Kidney tubule cell (primary cell): ENCODE measurements around the gene IL10RB.
A peak's percentile ranks its signal among the peaks of the same experiment; 100 is the strongest.
"Not testable (repeated sequence)": the region's sequence is repeated elsewhere in the genome, so short reads cannot be mapped to it uniquely, and the experiment has no call there.

ENCODE experiments used
- DNase-seq: peaks from one replicate; pipeline ENCODE4 v3.0.0-alpha.2; 2018; ENCODE audit warnings: low spot score

IL10RB gene

DNA sequence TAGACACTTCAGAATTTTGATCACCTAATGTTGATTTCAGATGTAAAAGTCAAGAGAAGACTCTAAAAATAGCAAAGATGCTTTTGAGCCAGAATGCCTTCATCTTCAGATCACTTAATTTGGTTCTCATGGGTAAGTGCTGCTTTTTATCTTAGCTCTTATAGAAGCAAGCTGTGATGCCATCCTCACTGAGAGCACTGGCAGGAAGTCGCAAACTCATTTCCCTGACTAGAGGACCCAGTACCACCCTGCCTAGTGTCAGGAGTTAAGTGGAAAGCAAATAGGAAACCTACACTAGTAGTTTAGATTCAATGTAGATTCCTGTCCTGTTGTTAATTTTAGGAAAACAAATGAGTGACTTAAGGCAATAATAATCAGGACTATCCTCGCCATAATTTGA lies 24.3 kb upstream of the IL10RB start:
- no peak for DNase-seq

- not testable (repeated sequence) for DNase-seq
These were observed 23.3 kb upstream of the IL10RB start for GRCh38 chr21:33242846-33243245.

- DNase-seq, result no peak
These were observed 21.9 kb upstream of the IL10RB start for GRCh38 chr21:33244082-33244778.

- DNase-seq, result no peak
These were observed 21.4 kb upstream of the IL10RB start for GRCh38 chr21:33244779-33245105.

- no peak for DNase-seq
These were observed 20.8 kb upstream of the IL10RB start for GRCh38 chr21:33245289-33245918.

DNA sequence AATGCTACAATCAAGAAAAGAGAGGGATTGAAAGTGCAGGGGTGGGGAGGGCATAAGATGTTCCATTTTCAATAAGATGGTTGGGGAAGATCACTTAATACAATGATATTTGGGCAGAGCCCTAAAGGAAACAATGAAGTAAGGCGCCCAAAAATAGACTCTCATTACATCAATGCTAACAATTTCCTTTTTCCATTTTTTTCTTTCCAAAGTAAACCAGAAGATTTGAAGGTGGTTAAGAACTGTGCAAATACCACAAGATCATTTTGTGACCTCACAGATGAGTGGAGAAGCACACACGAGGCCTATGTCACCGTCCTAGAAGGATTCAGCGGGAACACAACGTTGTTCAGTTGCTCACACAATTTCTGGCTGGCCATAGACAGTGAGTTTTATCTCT lies 19.7 kb upstream of the IL10RB start:
- DNase-seq, result no peak

DNA sequence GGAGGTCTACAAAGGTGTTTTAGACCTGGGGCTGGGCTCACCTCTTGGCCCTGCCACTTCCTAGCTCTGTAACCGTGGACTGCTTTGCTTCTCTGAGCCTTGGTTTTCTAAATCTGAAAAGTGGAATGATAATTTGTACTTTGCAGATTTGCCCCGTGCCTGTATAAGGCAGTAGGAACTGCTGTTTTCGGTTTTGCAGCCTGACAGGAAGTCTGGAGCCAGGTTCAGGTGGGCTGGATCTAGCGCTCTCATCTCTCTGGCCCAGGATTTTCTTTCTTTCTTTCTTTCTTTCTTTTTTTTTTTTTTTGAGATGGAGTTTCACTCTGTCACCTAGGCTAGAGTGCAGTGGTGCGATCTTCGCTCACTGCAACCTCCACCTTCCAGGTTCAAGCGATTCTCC lies 19.2 kb upstream of the IL10RB start:
- DNase-seq, result no peak

GRCh38 chr21:33247599-33247998 lies 18.6 kb upstream of the IL10RB start:
- DNase-seq, result no peak

GRCh38 chr21:33249331-33250002 lies 16.7 kb upstream of the IL10RB start:
- DNase-seq, result no peak

GRCh38 chr21:33251119-33251518 lies 15.0 kb upstream of the IL10RB start:
- DNase-seq, result no peak

- DNase-seq, result not testable (repeated sequence)
These were observed 12.8 kb upstream of the IL10RB start for GRCh38 chr21:33253382-33253781.

DNA sequence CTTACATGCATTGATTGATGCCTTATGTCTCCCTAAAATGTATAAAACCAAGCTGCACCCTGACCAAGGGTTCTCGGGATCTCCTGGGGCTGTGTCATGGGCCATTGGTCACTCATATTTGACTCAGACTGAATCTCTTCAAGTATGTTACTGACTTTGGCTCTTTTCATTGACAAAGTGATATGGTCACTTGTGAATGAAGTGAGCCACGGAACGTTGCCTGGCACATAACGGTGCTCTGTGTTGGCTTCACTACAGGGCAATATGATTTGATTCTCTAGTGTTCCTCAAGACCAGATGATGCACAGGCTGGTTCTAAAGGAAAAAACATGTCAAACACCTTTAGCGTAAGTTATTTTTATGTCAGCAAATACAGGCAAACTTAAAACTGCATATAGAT lies 11.4 kb upstream of the IL10RB start:
- DNase-seq, result peak; percentile 23

GRCh38 chr21:33255404-33255803 lies 10.8 kb upstream of the IL10RB start:
- DNase-seq, result peak; percentile 47

DNA sequence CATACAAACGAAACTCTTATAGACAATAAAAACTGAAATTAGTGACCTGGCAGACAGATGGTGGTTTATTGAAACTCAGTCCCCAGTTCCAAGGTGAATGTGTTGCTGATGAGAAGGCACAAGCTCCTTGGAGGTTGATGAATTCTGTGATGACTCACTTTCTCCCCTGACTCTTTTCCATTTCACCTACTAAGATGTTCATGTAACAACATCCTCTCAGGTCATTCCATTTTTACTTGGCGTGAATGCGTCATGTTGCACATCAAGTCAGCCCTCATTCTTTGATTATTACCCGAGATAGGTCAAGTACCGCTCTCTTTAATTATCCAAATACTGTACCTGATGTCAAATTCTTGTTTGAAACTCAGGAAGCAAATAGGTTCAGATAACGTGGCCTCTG lies 10.1 kb upstream of the IL10RB start:
- DNase-seq, result peak; percentile 46

DNA sequence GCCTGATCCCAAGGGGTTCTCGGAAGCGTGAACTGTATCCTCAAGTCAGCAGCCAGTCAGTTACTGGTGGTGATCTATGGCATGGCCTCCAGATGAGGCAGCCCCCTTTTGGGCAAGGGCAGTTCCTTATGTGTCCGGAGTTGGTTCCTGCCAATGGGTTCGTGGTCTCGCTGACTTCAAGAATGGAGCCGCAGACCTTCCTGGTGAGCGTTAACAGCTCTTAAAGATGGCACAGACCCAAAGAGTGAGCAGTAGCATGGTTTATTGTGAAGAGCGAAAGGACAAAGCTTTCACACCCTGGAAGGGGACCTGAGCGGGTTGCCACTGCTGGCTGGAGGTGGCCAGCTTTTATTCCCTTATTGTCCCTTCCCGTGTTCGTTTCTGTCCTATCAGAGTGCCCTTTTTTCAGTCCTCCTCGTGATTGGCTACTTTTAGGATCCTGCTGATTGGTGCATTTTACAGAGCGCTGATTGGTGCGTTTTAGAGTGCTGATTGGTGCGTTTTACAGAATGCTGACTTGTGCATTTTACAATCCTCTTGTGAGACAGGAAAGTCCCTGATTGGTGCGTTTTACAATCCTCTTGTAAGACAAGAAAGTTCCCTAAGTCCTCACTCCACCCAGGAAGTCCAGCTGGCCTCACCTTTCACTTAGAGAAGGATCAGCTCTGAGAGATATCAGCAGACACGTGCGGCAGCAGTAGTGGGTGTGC lies 8.9 kb upstream of the IL10RB start:
- no peak for DNase-seq

DNA sequence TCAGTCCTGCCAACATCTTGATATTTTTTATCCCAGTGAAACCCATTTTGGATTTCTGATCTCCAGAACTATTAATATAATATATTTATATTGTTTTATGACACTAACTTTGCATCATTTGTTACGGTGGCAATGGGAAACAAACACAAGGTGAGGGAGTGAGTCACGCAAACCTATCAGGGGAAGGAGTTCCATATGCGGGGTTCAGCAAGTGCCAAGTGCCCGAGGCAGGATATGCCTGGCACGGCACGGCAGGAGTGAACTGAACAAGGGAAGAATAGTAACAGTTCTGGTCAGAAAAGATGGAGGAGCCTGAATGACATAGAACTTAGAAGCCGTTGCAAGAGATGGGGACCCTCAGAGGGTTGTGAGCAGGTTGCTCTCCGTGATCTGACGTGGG lies 7.7 kb upstream of the IL10RB start:
- no peak for DNase-seq

DNA sequence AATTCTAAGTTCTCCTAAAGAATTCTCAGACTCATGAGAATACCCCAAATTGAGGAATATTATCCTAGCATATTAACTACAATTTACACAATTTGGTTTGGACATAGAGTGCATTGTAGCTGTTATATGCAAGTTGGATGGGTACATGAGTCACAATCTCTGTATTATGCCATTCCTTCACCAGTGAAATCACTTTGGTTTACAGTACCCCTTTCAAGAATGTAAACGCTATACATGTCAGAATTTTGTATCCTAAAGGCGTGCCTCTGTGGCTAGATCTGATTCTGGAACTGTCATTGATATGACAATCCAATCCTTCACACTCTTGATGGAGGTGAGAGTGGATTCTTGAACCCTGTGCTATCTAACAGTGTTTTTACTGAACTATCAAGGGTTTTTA lies 6.7 kb upstream of the IL10RB start:
- no peak for DNase-seq

- DNase-seq, result no peak
These were observed 6.2 kb upstream of the IL10RB start for GRCh38 chr21:33259995-33260394.

DNA sequence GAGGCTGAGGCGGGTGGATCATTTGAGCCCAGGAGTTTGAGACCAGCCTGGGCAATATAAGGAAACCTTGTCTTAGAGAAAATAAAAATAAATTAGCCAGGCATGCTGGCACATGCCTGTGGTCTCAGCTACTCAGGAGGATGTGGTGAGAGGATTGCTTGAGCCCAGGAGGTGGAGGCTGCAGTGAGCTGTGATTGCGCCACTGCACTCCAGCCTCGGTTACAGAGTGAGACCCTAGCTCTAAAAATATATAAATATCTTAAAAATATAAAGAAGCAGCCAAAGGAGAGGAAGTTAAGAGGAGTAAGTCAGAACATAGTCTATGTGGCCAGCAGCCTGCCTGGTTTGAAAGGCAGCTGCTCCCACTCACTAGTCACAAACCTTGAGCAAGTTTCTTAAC lies 4.5 kb upstream of the IL10RB start:
- peak; percentile 53 for DNase-seq

DNA sequence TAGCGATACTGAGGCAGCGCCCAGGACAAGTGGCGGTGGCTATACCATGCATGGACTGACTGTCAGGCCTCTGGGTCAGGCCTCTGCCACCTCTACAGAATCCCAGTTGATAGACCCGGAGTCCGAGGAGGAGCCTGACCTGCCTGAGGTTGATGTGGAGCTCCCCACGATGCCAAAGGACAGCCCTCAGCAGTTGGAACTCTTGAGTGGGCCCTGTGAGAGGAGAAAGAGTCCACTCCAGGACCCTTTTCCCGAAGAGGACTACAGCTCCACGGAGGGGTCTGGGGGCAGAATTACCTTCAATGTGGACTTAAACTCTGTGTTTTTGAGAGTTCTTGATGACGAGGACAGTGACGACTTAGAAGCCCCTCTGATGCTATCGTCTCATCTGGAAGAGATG lies 3.2 kb upstream of the IL10RB start:
- DNase-seq, result no peak

- DNase-seq, result no peak
These were observed 1.6 kb upstream of the IL10RB start for GRCh38 chr21:33264561-33264960.

- peak; percentile 43 for DNase-seq
These were observed 510 bp upstream of the IL10RB start for GRCh38 chr21:33265664-33266049.

DNA sequence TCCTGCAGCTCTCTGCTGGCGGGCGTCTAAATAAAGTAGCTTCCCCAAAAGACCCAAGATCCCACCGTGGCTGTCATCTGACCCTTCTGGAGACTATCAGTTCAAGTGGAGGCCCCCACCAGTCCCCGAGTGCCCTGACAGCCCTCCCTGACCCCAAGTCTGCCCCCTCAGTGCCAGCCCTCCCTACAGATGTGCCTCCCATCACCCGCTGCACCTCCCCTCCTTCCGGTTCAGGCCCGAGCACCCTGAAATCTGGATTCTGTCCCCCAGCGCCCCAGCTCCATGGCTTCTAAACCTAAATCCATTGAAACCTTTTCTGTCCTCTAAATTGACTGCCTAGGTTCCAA lies 595 bp downstream of the IL10RB start:
- no peak for DNase-seq
